Umbilical cord (tissue), 2 donors: ENCODE data around the gene HDGFL2. TPM values are rescaled to one million over a fixed set of nuclear protein-coding genes. Genes with fewer than 3 reads are reported as not detected.
"Not testable (repeated sequence)": the region's sequence is repeated elsewhere in the genome, so short reads cannot be mapped to it uniquely, and the experiment has no call there.

ENCODE experiments used
- DNase-seq: peaks from one replicate; pipeline ENCODE4 v3.0.0-alpha.2; 2015; ENCODE audit warnings: low spot score
- total RNA-seq: library from RNA; depleted of rRNA; stranded (reverse); fragments of >200 nt; gene quantifications from one replicate; pipeline ENCODE4 v1.2.3, GENCODE V29; 2014; ENCODE audit warnings: low replicate concordance; ENCODE audit not compliant: insufficient read depth

Gene HDGFL2
- total RNA-seq, 1 donor from 2014 or later = 27.7 TPM

GRCh38 chr19:4513248-4513647 is 41.2 kb downstream of the HDGFL2 start:
- no peak for DNase-seq

- DNase-seq = no peak
Observed at GRCh38 chr19:4515732-4516131, 43.6 kb downstream of the HDGFL2 start.

GRCh38 chr19:4516199-4516938 is 44.3 kb downstream of the HDGFL2 start:
- no peak for DNase-seq

- no peak for DNase-seq
Observed at GRCh38 chr19:4516939-4517300, 44.8 kb downstream of the HDGFL2 start.

- DNase-seq = no peak
Observed at GRCh38 chr19:4517451-4518057, 45.5 kb downstream of the HDGFL2 start.

- DNase-seq = no peak
Observed at GRCh38 chr19:4518345-4519171, 46.5 kb downstream of the HDGFL2 start, which contains the start of gene PLIN4. TSS of gene PLIN4 (minus strand) at chr19:4518486. CDS start at chr19:4518272, 214 bp downstream.

- no peak for DNase-seq
Observed at GRCh38 chr19:4519172-4519496, 47.0 kb downstream of the HDGFL2 start.

GRCh38 chr19:4519521-4520277 is 47.6 kb downstream of the HDGFL2 start:
- DNase-seq = peak; percentile 34

- DNase-seq = no peak
Observed at GRCh38 chr19:4521170-4521887, 49.2 kb downstream of the HDGFL2 start.

GRCh38 chr19:4521888-4522242 is 49.8 kb downstream of the HDGFL2 start:
- no peak for DNase-seq

GRCh38 chr19:4522291-4523002 is 50.4 kb downstream of the HDGFL2 start:
- no peak for DNase-seq

GRCh38 chr19:4523306-4524110 is 51.4 kb downstream of the HDGFL2 start:
- no peak for DNase-seq

GRCh38 chr19:4524808-4525562 is 52.9 kb downstream of the HDGFL2 start:
- no peak for DNase-seq

- no peak for DNase-seq
Observed at GRCh38 chr19:4525563-4526002, 53.5 kb downstream of the HDGFL2 start.

- DNase-seq = not testable (repeated sequence)
Observed at GRCh38 chr19:4527377-4527776, 55.3 kb downstream of the HDGFL2 start.

GRCh38 chr19:4528843-4529242 is 56.7 kb downstream of the HDGFL2 start:
- DNase-seq = no peak

- DNase-seq = no peak
Observed at GRCh38 chr19:4529924-4530522, 57.9 kb downstream of the HDGFL2 start.

- no peak for DNase-seq
Observed at GRCh38 chr19:4531562-4532165, 59.6 kb downstream of the HDGFL2 start.
